ENCODE results near the gene CYFIP1.

GRCh38 chr15:22981051-22981840 is 1.1 kb upstream of the CYFIP1 start:
- TF ChIP-seq TAF1 (IDR thresholded peaks at IDR 0.05; ENCODE audit: borderline replicate concordance, low read depth, low read length), result no peak
- no peak for TF ChIP-seq POLR2A (IDR thresholded peaks at IDR 0.05; ENCODE audit: low read depth, low read length)
- TF ChIP-seq POLR2AphosphoS5 (IDR thresholded peaks at IDR 0.05; ENCODE audit: low read depth, low read length), result no peak
